HG02870 (cell line): Measurements from ENCODE around the gene DAPK2.
"Not testable (repeated sequence)": the region's sequence is repeated elsewhere in the genome, so short reads cannot be mapped to it uniquely, and the experiment has no call there.

Experiments used
- ATAC-seq: cut with Tn5 transposase; IDR thresholded peaks from one replicate; pipeline ENCODE4 v1.9.1; 2021; ENCODE audit warnings: mild to moderate bottlenecking, moderate library complexity; ENCODE audit not compliant: unreplicated experiment

DAPK2 gene

DNA sequence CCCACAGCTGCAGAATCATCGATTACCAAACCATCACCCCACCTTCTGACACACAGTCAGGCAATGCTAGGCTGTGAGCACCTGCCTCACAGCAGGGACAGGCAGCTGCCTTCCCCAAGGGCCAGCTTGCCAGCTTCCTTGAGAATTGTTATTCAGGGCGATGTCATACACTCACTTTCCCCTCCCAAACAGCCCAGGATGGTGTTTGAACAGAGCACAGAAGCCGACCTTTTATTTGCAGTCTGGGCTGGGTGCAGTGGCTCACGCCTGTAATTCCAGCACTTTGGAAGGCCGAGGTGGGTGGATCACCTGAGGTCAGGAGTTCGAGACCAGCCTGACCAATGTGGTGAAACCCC, 128.0 kb downstream of the DAPK2 start:
- ATAC-seq, result no peak

DNA sequence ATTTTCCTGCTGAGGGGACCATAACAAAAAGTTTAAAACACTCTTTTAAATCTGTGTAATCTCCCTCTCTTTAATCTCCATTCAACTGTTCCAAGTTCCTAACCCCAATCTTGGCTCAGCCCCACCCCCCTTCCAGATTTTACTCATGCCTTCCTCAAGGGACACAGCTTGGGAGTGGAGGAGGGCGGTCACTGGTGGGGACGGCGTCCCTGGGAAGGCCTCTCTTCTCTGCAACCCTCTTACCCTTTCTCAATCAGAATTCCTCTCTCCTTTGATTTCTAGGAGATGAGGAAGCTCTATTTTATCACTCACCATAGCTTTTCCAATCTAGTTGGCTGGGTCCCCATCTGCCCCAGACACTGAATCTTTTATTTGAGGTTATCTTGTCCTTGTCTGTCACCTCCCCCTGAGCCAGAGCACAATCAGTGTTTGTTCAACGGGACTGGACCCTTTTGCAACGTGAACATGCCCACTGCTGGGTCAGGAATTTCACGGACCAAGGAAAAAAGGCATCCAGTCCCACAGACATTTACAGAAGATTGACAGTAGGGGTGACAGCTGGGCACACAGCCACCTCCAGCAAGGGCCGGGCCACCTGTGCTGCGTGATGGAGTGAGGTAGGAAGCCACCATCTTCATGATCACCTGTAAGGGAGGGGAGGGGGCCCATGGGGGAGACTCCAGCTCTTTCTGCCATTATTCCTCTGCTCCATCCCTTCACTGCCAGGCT, 128.5 kb downstream of the DAPK2 start:
- no peak for ATAC-seq

DNA sequence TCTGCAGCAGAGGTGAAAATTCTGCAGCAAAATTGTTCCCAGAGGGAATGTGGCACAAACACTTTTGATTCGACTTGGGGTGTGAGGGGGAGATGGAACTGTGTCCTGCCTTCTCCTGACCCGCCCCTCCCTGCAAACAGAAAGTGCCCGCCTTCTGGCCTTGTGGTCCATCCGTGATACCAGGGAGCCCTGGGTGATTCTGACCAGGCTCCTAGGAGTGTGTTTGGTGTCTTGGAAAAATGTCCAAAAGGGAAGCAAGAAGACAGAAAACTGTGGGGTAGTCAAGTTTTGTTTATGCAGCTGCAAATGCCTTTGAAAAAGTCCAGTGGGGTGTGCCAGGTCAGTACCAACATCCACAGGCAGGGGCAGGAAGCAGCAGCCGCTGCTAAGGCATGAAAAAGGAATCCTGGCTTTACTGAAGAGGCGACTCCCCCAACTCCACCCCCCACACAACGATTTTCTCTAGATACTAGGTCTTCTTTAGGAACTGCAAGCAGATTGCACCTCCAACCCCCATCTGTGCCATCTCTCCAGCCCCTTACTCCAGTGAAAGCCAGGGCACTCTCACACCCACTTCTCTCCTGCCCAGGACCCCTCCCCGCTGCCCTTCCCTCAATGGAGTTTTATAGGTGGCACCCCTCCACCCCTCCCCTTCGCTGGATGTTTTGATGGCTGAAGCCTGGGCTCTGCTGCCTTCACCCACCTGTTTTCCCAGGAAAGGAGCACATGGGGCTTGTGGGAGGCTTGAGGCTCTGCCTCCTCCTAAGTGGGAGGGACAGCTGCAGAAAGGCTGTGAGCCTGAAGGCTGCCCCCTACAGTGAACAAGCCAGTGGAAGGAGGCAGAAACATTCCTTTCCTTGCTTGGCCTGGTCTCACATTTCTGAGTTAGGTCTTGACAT, 130.2 kb downstream of the DAPK2 start:
- no peak for ATAC-seq

DNA sequence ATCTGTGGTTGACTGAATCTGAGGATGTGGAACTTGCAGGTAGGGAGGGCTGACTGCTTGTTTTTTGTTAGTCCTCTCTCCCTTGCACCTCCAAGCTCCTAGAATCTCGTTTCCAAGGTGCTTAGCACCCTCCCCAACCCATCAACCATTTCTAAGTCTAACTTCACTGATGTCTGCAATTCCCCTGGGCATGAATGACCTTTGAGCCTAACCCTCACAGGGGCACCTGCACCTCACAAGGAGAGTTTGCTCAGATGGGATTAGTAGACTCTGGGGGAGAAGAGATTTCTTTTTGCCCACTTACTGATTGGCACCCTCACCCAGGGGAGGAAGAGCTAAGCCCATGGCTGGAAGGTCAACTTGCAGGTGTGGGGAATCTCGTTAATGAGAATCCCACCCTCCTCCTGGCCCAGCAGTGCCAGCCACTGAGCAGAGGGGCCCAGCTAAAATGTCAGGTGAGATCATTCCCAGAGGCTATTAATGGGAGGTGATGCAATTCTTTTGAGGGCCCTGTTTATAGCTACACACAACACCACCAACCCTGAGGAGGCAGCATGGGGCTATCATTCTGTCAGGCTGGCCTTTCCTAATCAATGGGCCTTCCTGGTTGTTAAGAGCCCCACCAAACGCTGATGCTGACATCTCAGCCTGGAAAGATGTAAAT, 130.9 kb downstream of the DAPK2 start:
- ATAC-seq, result no peak

DNA sequence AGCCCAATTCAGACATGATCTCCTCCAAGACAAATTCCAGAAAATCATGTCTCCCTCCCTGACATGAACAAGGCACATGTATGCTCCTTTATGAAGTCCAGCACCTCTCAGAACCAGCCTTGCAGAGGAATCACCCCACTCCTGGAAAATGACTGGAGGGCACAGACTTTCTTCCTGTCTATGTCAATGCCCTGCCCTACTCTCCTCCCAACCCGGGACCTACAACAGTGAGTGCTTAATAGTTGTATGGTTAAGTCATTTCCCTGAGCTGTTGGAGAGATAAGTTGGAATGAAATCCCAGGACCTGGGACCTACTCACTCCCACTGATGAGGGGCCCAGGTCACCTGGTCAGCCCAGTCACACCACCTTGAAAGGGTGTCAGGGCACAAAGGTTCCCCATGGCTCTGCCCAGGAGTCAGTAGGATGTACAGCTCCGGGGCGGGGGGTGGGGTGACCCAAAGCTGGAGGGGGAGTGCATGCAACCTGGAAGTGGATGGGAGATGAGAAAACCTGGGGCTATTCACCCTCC, 132.4 kb downstream of the DAPK2 start:
- ATAC-seq, result no peak

DNA sequence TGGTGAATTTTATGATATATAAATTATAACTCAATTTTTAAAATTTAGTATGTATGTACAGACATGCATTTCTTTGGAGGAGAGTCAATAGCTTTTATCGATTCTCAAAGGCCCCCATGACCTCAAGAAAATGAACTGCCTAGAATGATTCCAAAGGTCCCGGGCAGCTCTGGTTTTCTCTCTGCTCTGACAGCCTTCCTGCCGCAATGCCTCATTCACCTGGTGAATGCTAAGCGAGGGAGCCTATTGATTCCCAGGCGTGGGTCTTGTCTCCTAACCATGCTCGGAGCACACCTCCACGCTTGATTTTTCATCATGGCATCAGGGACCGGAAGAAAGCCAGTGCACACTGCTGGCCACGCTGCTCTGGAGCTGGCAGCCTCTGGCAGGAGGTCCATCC, 132.9 kb downstream of the DAPK2 start:
- ATAC-seq, result no peak

DNA sequence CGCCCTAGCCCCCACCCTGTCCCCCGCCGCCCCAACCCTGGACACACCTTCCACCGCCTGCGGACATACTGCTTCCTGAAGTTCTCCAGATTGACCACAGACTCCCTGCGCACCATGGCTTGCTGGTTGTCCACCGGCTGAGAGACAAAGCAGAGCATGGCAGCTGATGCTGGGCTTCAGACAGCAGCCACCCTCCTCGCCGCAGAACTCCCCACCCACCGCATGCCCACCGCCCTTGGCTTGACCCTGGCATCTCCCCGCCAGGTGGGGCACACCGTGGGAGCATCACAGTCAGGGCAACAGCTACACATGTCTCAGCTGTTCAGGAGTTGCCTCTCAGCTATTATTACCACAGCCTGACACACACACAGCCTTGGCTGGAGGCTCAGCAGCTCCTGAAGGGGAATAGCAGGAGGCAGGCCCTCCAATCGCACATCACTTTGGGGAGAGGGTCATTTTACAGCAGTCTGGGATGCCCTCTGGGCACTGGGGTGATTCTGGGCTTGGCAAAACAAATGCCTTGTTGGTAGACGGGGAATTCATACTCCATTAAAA, 134.1 kb downstream of the DAPK2 start:
- ATAC-seq, result no peak

DNA sequence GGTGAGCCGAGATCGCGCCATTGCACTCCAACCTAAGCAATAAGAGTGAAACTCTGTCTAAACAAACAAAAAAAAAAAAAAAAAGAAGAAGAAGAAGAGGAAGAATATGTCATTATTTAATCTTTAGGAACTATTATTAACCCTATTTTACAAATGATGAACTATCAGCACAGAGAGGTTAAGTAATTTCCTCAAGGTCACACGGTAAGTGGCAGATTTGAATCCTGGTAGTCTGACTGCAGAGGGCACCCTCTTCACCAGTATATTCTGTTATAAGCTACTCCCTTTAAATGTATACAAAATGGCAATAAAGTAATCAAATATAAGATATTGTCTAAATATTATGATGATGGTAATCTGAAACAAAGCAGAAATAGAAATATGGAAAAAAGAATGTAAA, 135.1 kb downstream of the DAPK2 start:
- no peak for ATAC-seq

DNA sequence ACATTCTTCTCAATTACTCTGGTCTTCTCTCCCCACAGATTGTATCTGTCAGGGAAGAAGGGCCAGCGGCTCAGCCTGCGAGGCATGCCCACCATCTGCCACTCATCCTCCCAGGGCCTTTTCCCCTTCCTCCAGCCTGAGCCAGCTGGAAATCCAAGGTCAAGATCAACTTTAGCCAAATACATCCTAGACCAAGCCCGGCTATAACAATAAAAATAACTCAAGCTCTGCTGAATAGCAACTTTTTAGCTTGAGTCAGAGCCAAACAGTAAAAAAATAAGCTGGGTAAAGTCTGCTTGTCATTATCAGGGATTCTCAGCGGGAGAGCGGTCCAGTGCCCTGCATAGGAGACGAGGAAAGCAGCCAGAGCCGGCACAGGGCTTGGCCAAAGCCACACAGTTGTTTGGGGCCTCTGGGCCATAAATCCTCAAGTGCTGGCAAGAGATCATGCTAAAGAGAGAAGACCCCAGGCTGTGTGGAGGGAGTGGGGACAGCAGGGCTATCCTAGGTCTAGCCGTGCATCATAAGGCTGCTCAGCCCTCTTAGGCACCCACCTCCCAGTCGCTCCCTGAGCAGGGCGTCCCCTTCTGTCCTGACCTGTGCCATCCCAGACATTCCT, 136.4 kb downstream of the DAPK2 start:
- no peak for ATAC-seq

DNA sequence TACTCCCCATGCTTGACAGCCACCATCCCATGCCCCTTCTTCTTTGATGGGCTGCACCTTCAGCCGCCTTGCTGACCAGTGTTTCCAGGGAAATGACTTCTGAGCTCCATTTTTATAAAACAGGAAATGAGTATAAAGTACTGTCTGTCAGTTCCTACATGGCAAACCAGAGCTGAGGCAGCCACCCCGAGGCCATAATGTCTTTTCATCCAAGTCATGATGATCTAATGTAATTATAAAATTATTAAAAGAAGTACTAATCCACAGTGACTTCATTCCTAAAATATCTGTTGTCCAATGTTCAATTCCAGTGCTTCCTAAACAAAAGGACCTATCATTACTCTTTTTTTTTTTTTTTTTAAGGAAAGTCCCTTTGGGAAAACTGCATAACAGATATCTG, 137.3 kb downstream of the DAPK2 start:
- no peak for ATAC-seq

DNA sequence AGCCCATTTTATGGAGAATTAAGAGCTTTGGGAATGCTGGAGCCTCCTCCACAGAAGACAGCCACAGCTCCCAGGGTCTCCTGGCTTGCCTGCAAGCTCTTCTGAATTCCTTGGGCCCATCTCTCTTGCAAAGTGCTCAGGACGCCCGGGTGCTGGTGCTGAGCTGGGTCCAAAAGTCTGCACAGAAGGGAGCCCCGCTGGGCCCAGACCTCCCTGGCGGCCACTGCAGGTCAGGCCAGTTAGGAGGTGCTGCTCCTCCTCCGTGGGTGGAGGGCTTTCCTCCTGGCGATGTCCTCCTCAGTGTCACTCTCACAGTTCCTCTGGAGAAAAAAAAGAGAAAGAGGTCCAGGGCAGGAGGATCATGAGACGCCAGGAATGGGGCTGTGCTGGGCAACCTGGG, 138.0 kb downstream of the DAPK2 start:
- ATAC-seq, result no peak

DNA sequence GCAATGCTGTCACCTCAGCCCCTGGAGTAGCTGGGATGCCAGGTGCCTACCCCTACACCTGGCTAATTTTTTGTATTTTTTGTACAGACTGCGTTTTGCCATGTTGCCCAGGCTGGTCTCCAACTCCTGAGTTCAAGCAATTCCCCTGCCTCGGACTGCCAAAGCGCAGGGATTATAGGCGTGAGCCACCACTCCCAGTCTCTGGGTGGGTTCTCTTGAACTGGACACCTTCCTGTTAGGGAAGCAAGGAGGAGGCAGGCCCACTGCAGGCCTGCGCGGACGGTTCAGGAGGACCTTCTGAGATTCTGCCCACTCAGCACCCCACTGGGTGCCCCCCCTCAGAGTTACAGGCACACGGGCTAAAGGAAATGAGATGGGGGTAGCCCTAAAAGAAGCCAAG, 138.8 kb downstream of the DAPK2 start:
- ATAC-seq, result no peak

DNA sequence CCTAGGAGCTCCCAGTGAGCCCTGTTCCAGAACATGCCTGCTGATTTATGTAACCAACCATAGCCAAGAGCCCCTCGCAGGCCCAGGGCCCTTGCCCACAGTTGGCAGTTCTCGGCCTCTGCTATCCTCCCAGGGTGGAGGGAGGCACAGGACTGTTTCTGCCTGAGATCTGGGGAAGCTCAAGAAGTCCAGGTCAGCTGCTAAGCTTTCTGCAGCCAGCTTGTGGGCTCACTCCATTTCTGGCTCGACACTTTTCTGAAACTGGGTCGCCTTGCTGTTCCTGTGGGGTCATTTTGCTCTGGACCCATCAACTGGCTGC, 140.1 kb downstream of the DAPK2 start:
- ATAC-seq, result no peak

DNA sequence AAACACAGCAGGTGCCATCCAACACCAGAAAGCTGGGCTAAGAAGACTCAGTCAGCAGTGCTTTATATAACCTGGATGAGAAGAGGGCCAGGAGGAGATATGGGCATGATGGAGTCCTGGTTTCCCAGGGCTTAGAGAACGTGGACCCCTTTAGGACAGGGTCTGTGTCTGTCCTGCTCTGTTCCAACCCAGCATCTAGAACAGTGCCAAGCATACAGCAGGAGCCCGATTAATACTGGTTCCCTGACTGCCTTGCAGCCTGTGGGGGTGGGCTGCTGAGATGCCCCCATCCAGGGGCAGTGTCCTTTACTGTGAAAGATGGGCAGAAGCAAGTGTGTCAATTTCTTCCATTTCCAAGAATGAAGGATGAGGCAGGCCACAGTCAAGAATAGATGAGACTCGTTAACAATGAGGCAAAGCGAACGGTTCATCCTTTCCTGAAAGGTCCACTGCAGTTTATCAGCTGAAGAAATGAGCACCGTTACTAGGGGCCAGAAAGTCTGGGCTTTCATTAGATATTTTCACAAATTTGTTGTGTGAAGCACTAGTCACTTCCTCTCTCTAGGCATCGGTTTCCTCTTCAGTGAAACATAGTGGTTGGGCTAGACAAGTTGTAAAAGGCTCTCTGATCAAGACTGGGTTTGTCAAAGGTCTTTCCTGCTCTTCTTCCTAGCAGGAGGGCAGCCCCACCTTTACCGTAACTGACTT, 140.6 kb downstream of the DAPK2 start:
- ATAC-seq, result no peak

DNA sequence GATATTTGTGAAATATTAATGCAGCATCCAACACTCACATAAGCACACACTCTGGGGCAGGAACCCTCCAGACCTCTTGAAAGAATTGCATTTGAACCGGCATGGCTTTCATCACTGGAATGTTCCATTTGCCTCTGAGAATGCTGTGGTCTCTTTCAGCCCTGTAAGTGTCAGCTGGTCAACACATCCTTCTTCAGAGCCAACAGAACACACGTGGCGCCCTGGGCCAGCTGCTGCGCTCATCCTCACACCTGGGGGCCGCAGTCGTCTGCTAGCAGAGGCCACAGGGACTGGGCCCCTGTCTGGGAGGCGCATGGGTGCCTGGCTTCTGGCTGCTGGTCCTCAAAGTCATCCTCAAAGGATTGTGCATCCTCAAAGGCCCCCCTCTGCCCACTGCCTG, 141.2 kb downstream of the DAPK2 start:
- ATAC-seq, result no peak

DNA sequence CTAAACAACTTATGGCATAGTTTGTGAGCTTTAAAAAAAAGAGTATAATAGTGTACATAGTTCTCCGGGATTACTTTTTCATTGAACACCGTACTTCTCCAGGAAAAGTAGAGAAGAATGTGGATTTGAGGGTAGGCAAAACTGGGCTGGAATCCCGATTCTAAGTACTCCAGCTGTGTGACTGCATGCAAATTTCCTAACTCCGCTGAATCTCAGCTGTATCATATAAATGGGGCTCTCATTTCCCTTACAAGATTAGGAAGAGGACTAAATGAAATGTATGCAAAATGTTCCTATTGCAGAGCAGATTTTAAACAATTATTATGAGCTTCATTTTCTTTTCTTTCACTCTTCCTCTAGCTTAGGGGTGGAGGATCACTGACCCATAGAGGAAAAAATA, 142.2 kb downstream of the DAPK2 start:
- no peak for ATAC-seq

DNA sequence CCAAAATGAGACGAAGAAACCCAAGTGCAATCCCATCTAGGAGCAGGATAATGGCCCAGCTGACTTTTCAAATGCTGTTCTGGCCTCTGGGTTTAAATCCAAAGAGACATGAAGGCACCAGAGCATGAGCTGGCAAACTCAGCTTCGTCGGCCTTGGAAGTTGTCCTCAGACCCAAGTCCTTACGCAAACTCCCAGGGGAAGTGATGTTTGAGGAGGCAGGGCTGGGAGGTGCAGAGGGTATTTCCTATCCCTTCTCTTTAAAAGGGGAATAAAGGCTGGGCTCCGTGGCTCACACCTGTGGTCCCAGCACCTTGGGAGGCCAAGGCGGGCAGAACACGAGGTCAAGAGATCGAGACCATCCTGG, 143.6 kb downstream of the DAPK2 start:
- ATAC-seq, result no peak

DNA sequence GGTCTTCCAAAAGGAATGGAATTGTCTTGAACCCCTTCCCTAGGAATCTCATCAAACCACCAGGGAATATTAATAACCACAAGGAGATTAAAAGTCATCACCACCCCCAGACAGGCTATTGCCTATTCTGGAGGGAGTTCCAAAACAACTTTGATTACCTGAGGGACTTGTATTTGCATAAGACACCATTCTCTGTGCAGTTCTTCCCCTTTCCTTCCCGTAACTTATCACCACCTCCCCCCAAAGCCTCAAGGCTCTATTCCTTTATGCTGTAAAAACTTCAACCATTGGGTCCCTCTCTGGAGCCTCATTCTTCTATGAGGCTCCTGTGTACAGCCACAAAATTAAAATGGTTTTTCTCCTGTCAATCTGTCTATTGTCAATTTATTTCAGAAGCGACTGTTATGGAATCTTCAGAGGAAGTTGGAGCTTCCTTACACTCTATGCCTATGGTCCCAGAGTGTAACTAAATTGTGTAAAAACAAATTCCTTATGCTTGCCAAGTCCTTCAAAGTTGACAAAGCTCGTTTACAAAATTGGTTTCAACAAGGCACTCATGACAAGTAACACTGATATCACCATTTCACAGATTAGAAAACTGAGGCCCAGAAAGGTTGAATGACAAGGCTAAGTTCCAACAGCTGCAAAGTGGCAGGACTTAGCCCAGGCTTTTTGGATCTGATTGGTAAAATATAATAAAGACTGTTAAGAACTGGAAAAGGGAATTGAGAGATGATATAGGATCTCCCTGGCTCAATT, 144.2 kb downstream of the DAPK2 start:
- ATAC-seq, result no peak

DNA sequence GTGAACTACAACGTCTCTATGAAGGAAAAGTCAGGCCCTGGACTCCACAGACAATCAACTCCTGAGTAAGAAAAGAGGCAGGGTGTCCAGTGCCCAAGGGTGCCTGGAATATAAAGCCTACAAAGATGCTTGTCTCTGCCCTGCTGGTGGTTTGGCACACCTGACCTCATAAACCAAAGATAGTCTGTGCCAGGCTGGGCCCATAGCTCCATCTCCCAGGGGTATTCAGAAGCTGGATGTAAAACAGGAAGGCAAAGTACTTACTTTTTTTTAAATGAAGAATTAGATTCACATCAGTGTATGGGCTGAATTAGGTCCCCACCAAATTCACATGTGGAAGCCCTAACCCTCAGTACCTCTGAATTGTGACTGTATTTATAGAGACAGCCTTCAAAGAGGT, 146.0 kb downstream of the DAPK2 start:
- no peak for ATAC-seq

DNA sequence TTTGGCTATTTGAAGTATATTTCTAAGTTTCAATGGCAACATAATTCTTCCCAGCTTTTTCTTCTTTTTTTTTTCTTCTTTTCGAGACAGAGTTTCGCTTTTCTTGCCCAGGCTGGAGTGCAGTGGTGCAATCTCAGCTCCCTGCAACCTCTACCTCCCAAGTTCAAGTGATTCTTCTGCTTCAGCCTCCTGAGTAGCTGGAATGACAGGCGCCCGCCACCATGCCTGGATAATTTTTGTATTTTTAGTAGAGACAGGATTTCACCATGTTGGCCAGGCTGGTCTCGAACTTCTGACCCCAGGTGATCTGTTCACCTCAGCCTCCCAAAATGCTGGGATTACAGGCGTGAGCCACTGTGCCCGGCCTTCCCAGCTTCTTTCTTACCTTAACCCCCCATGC, 146.7 kb downstream of the DAPK2 start:
- ATAC-seq, result not testable (repeated sequence)
